ENCODE results near the gene NAPB.

DNA sequence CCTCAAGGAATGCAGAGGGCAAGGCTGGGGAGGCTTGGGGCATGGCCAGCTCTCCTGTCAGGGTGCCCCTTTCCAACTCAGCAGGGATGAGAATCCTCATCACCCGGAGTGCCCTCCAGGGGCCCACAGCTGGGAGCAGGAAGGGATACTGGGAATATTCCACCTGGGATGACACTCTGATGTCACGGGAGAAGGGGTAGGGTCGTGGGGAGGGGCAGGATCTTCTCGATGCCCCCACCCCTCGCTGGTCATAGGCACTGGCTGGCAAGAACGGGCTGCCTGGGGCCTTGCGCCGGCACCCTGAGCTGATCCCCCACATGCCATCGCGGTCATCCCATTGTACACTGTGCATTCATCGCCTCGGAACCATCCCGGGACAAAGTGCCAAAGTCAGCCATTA lies 81.3 kb downstream of the NAPB start:
- TF ChIP-seq, protein P1, sequence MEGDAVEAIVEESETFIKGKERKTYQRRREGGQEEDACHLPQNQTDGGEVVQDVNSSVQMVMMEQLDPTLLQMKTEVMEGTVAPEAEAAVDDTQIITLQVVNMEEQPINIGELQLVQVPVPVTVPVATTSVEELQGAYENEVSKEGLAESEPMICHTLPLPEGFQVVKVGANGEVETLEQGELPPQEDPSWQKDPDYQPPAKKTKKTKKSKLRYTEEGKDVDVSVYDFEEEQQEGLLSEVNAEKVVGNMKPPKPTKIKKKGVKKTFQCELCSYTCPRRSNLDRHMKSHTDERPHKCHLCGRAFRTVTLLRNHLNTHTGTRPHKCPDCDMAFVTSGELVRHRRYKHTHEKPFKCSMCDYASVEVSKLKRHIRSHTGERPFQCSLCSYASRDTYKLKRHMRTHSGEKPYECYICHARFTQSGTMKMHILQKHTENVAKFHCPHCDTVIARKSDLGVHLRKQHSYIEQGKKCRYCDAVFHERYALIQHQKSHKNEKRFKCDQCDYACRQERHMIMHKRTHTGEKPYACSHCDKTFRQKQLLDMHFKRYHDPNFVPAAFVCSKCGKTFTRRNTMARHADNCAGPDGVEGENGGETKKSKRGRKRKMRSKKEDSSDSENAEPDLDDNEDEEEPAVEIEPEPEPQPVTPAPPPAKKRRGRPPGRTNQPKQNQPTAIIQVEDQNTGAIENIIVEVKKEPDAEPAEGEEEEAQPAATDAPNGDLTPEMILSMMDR (IDR thresholded peaks at IDR 0.05), result no peak
- no peak for TF ChIP-seq ZFX (IDR thresholded peaks at IDR 0.05; ENCODE audit: borderline replicate concordance)

Data from 22Rv1 (cell line).